Trophoblast cell (in vitro differentiated cells and primary cell): ENCODE results near the gene KRTAP10-8.
"Not testable (repeated sequence)": the region's sequence is repeated elsewhere in the genome, so short reads cannot be mapped to it uniquely, and the experiment has no call there.

ENCODE experiments used
- DNase-seq, 2 donors: peaks; one replicate each; pipeline ENCODE4 v3.0.0-alpha.2; 2016
- H2AFZ ChIP-seq: 2 replicates; pipeline ENCODE4 v1.6.1; 2013; ENCODE audit warnings: low read length, moderate library complexity, mild to moderate bottlenecking; ENCODE audit not compliant: insufficient read depth, poor library complexity
- H2AK5ac ChIP-seq: 2 replicates; pipeline ENCODE4 v1.6.1; 2013; ENCODE audit warnings: mild to moderate bottlenecking, low read length
- H2BK120ac ChIP-seq: 2 replicates; pipeline ENCODE4 v1.6.1; 2013; ENCODE audit warnings: low read length, mild to moderate bottlenecking, moderate library complexity; ENCODE audit not compliant: insufficient read depth, poor library complexity
- H2BK12ac ChIP-seq: 2 replicates; pipeline ENCODE4 v1.6.1; 2013; ENCODE audit warnings: mild to moderate bottlenecking, low read length, moderate library complexity
- H2BK5ac ChIP-seq: 2 replicates; pipeline ENCODE4 v1.6.1; 2013; ENCODE audit warnings: low read length, low read depth, moderate library complexity, mild to moderate bottlenecking; ENCODE audit not compliant: poor library complexity
- H3K14ac ChIP-seq: 2 replicates; pipeline ENCODE4 v1.6.1; 2013; ENCODE audit warnings: mild to moderate bottlenecking, low read length
- H3K18ac ChIP-seq: 2 replicates; pipeline ENCODE4 v1.6.1; 2013; ENCODE audit warnings: mild to moderate bottlenecking, low read length
- H3K23ac ChIP-seq: 2 replicates; pipeline ENCODE4 v1.6.1; 2013; ENCODE audit warnings: low read length
- H3K27ac ChIP-seq: 2 replicates; pipeline ENCODE4 v1.5.1; 2013; ENCODE audit warnings: low read depth, mild to moderate bottlenecking, inconsistent platforms, low read length, moderate library complexity
- H3K27me3 ChIP-seq: 2 replicates; pipeline ENCODE4 v1.6.1; 2013; ENCODE audit warnings: inconsistent platforms, mild to moderate bottlenecking, low read length, moderate library complexity; ENCODE audit not compliant: insufficient read depth
- H3K36me3 ChIP-seq, 2 experiments: 1 replicate in 1 of 2; 2 replicates in 1 of 2; pipeline ENCODE4 v1.6.1; 2013; ENCODE audit warnings: low read length in 2 of 2, mild to moderate bottlenecking in 2 of 2, moderate library complexity in 1 of 2; ENCODE audit not compliant: insufficient read depth in 2 of 2, control insufficient read depth in 1 of 2
- H3K4ac ChIP-seq: 2 replicates; pipeline ENCODE4 v1.6.1; 2013; ENCODE audit warnings: low read depth, mild to moderate bottlenecking, low read length, moderate library complexity
- H3K4me1 ChIP-seq, 2 experiments: 1 replicate in 1 of 2; 2 replicates in 1 of 2; pipeline ENCODE4 v1.6.1; 2013; ENCODE audit warnings: low read length in 2 of 2, mild to moderate bottlenecking in 2 of 2, moderate library complexity in 1 of 2; ENCODE audit not compliant: insufficient read depth in 2 of 2, control insufficient read depth in 1 of 2
- H3K4me2 ChIP-seq: 2 replicates; pipeline ENCODE4 v1.6.1; 2013; ENCODE audit warnings: inconsistent platforms, mild to moderate bottlenecking, low read length, moderate library complexity
- H3K4me3 ChIP-seq: 2 replicates; pipeline ENCODE4 v1.5.1; 2013; ENCODE audit warnings: mild to moderate bottlenecking, low read depth, low read length, inconsistent platforms
- H3K79me1 ChIP-seq: one replicate; pipeline ENCODE4 v1.6.1; 2013; ENCODE audit warnings: low read length
- H3K79me2 ChIP-seq: 2 replicates; pipeline ENCODE4 v1.6.1; 2013; ENCODE audit warnings: low read length, mild to moderate bottlenecking; ENCODE audit not compliant: control insufficient read depth, insufficient read depth, poor library complexity
- H3K9ac ChIP-seq: 2 replicates; pipeline ENCODE4 v1.6.1; 2013; ENCODE audit warnings: mild to moderate bottlenecking, low read length
- H3K9me3 ChIP-seq: 2 replicates; pipeline ENCODE4 v1.6.1; 2013; ENCODE audit warnings: low read depth, mild to moderate bottlenecking, control low read depth, inconsistent platforms, low read length; ENCODE audit not compliant: insufficient read depth
- H4K12ac ChIP-seq: 2 replicates; pipeline ENCODE4 v1.6.1; 2013; ENCODE audit warnings: low read depth, mild to moderate bottlenecking, low read length, moderate library complexity
- H4K8ac ChIP-seq: 2 replicates; pipeline ENCODE4 v1.6.1; 2013; ENCODE audit warnings: low read depth, mild to moderate bottlenecking, low read length, moderate library complexity
- H4K91ac ChIP-seq: one replicate; pipeline ENCODE4 v1.6.1; 2013; ENCODE audit warnings: low read depth, mild to moderate bottlenecking, low read length, moderate library complexity
- WGBS: extraction: QIAGEN DNeasy Blood & Tissue Kit; methylation state at CpG from one replicate; pipeline ENCODE4 v1.1.7; 2013; ENCODE audit warnings: missing lambda C conversion rate; ENCODE audit not compliant: insufficient read length, insufficient coverage; ENCODE audit errors: extremely low coverage; 5-methylcytosine and 5-hydroxymethylcytosine counted together

The KRTAP10-8 gene

DNA sequence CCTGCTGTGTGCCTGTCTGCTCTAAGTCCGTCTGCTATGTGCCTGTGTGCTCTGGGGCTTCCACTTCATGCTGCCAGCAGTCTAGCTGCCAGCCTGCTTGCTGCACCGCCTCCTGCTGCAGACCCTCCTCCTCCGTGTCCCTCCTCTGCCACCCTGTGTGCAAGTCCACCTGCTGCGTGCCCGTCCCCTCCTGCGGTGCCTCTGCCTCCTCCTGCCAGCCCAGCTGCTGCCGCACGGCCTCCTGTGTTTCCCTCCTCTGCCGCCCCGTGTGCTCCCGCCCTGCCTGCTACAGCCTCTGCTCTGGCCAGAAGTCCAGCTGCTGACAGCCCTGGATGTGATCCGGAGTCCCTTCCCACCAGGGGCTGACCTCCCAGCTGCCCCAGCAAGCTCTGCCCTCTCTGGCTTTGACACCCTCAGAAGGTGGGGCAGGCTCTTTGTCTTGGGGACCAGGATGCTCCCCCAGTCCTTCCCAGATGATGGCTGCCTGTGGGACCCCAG, 26.0 kb downstream of the KRTAP10-8 start:
- not testable (repeated sequence) for H4K12ac ChIP-seq, H2BK5ac ChIP-seq, H2BK12ac ChIP-seq, H3K9me3 ChIP-seq, H3K79me1 ChIP-seq, H4K8ac ChIP-seq, H3K4ac ChIP-seq, H2AK5ac ChIP-seq, H2BK120ac ChIP-seq, H4K91ac ChIP-seq, H3K14ac ChIP-seq, H3K9ac ChIP-seq, H3K27ac ChIP-seq, H3K27me3 ChIP-seq, H3K23ac ChIP-seq, H3K4me2 ChIP-seq, H3K4me3 ChIP-seq, H3K18ac ChIP-seq, H2AFZ ChIP-seq, H3K36me3 ChIP-seq, H3K4me1 ChIP-seq, H3K79me2 ChIP-seq, DNase-seq
- WGBS: no CpG with 5 or more reads among the region's 12 CpGs

DNA sequence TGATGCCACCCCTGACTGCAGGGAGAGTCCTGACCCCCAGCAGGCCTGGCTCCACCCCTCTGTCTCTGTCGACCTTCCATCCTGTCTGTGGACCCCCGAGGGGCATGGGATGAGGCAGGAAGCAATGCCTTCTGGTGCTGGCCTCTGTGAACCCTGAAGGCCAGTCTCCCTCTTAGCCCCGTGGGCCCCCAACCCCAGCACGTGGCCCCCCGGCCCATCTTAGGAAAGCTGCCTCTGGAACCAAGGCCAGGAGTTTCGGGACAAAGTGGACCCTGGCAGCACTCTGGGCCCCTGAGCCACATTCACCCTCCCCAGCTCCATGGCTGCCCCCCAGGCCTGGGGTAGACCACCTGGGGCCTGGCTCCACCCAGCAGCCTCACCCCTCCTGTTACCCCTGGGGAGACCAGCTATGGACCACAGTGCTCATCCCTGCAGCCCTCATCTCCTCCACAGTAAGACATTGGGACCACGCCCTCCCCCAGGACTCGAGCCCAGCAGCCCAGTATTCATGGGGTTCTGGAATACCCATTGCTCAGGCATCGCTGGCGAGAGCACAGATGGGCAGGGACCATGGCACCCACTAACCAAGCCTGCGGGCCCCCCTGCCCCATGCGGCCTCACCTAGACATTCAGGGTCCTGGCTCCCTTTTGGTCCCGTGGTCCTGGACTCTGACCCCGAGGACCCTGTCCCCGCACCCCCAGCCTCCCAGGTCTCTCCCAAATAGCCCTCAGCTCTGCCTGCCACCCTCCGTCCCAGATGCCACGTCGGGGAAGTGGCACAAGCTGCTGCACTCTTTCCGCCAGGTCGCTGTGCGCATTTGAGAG, 26.8 kb downstream of the KRTAP10-8 start:
- not testable (repeated sequence) for H3K79me1 ChIP-seq, H3K14ac ChIP-seq, H3K9ac ChIP-seq, H3K4me1 ChIP-seq, DNase-seq, H4K8ac ChIP-seq, H2BK120ac ChIP-seq, H3K9me3 ChIP-seq, H3K4me2 ChIP-seq, H4K91ac ChIP-seq, H2AFZ ChIP-seq, H3K4me3 ChIP-seq, H3K36me3 ChIP-seq, H3K4ac ChIP-seq, H4K12ac ChIP-seq, H3K79me2 ChIP-seq, H2AK5ac ChIP-seq, H3K27ac ChIP-seq, H2BK5ac ChIP-seq, H2BK12ac ChIP-seq, H3K23ac ChIP-seq, H3K27me3 ChIP-seq, H3K18ac ChIP-seq
- WGBS: no CpG with 5 or more reads among the region's 21 CpGs

DNA sequence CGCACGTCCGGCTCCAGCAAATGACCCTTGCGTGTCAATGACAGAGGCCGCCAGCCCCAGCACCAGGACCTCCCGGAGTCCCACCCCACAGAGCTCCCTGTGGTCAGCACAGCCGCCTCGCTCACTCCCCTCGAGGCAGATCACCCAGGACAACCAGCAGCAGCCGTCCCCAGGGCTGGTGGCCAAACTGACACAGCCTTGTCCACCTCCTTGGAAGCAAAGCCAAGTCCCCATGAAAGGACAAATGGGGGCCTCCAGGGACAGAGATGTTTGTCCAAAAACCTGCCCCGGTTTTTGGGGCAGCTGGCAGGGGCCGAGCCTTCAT, 27.4 kb downstream of the KRTAP10-8 start:
- H3K23ac ChIP-seq: no peak overlapping the region
- H2BK120ac ChIP-seq: no peak overlapping the region
- no peak overlapping the region for H3K4ac ChIP-seq
- H4K12ac ChIP-seq: no peak overlapping the region
- no peak overlapping the region for H3K27ac ChIP-seq
- no peaks in the 10 kb centered on the region for H3K79me1 ChIP-seq
- no peak overlapping the region for H3K18ac ChIP-seq
- no peak overlapping the region for H4K91ac ChIP-seq
- no peaks in the 10 kb centered on the region for H3K36me3 ChIP-seq
- H3K9ac ChIP-seq: no peak overlapping the region
- no peak overlapping the region for H4K8ac ChIP-seq
- WGBS: no CpG with 5 or more reads among the region's 12 CpGs
- H2BK12ac ChIP-seq: no peak overlapping the region
- H3K79me2 ChIP-seq: no peaks in the 10 kb centered on the region
- no peak overlapping the region for H3K4me3 ChIP-seq
- no peak overlapping the region for H2AFZ ChIP-seq
- no peaks in the 10 kb centered on the region for H3K27me3 ChIP-seq
- no peaks in the 10 kb centered on the region for H3K9me3 ChIP-seq
- H3K14ac ChIP-seq: no peak overlapping the region
- DNase-seq: no peak
- no peak overlapping the region for H2AK5ac ChIP-seq
- H3K4me2 ChIP-seq: no peak overlapping the region
- no peaks in the 10 kb centered on the region for H3K4me1 ChIP-seq
- no peak overlapping the region for H2BK5ac ChIP-seq

- no peak overlapping the region for H3K4ac ChIP-seq
- no peak for DNase-seq
- no peak overlapping the region for H4K12ac ChIP-seq
- no peak overlapping the region for H4K8ac ChIP-seq
- H2BK120ac ChIP-seq: no peak overlapping the region
- H3K23ac ChIP-seq: no peak overlapping the region
- H2AK5ac ChIP-seq: no peak overlapping the region
- no peaks in the 10 kb centered on the region for H3K27me3 ChIP-seq
- H3K36me3 ChIP-seq: no peaks in the 10 kb centered on the region
- no peak overlapping the region for H3K9ac ChIP-seq
- H3K4me2 ChIP-seq: no peak overlapping the region
- no peak overlapping the region for H2BK5ac ChIP-seq
- no peak overlapping the region for H4K91ac ChIP-seq
- no peak overlapping the region for H3K4me3 ChIP-seq
- H2BK12ac ChIP-seq: no peak overlapping the region
- no peak overlapping the region for H3K18ac ChIP-seq
- no peaks in the 10 kb centered on the region for H3K79me1 ChIP-seq
- no peaks in the 10 kb centered on the region for H3K9me3 ChIP-seq
- H3K4me1 ChIP-seq: no peaks in the 10 kb centered on the region
- WGBS: no CpG with 5 or more reads among the region's 5 CpGs
- H3K14ac ChIP-seq: no peak overlapping the region
- no peak overlapping the region for H3K27ac ChIP-seq
- no peaks in the 10 kb centered on the region for H3K79me2 ChIP-seq
- H2AFZ ChIP-seq: no peak overlapping the region
Measured at GRCh38 chr21:44640761-44641160, 28.9 kb downstream of the KRTAP10-8 start.
